ENCODE measurements around the gene PLPP3. TPM values are rescaled to one million over a fixed set of nuclear protein-coding genes. Genes with fewer than 3 reads are reported as not detected.

The PLPP3 gene
- total RNA-seq, 1 donor from 2014 or later = 117 TPM

DNA sequence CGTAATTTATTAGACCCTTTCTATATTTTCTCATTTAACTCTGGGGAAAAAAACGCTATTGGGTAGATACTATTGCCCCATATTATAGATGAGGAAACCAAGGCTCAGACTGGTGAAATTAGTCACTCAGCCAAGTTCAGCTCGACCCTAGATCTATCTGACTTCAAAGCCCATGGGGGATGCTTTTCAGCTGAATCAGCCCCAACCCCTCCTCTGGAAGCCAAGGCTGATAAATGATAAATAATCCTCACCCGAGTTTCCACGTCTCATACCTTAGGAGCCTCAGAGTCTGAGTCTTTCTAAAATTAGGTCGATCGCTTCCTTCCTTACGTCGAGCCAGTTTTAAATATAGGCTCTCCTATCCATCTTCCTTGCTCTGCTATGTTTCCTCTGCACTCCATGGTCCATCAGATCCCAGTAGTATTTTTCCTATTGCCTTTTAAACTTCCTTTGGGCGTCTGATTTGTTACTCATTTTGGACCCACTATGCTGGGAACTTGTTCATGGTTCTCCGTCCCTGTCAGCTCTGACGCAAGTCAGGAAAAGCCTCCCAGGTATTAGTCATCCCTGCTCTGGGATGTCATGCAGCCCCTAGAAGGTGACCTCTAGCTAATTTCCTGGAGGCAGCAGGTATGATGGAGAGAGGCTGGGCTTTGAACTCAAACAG is 122.8 kb downstream of the PLPP3 start:
- DNase-seq (no peak), ATAC-seq (ENCODE audit: poor library complexity) (no peak)
- intact Hi-C loops (cut with DNase I) = no loop called here

- intact Hi-C loops (cut with DNase I) = no loop called here
- ATAC-seq (ENCODE audit: poor library complexity) = no peak
- no peak for DNase-seq
Measured at GRCh38 chr1:56453417-56454078, 125.8 kb downstream of the PLPP3 start.

- peak; percentile 53 for ATAC-seq (ENCODE audit: poor library complexity)
- DNase-seq = no peak
- intact Hi-C loops (cut with DNase I) = no loop called here
Measured at GRCh38 chr1:56453016-56453415, 126.3 kb downstream of the PLPP3 start.

DNA sequence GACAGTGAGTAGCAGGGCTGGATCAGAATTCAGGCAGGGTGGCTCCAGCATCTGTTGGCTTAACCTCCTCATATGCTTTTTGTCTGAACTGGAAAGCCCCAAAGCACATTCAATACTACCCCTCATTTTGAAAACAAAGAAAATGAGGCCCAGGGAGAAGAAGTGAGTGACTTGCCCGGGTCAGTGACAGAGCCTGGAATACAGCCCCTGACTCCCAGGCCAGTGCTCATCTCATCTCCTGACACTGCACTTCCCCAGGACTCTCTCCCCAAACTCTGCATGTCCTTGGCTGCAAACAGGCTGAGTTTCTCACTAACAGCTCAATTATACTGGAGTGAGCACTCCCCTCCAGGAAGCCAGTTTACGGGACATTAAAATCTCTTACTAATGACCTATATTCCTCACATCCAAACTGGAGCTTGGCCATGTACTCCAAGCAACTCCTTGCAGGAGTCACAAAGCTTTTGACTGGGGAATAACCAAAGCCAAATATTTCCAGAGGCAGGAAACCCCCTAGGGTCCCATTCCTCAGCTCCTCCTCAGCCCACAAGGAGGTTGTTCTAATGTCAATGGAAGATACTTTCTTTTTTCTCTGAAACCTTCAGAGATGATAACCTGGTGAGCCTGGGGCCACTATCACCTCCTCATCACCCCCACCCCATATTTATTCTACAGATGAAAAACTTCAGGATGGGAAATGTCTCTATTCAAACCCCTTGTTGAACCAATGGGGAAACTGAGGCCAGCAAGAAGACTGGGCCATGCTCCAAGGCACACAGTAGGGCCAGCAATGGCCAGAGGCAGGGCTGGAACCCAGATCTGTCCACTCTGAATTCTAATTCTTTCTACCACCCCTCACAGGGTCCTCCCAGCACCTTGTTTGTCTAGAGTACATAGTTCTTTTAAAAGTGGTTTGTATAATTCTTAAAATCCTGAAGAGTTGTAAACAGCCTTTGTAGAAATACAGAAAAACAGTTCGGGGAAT is 127.0 kb downstream of the PLPP3 start:
- intact Hi-C loops (cut with DNase I) = no loop called here
- no peak for DNase-seq
- ATAC-seq (ENCODE audit: poor library complexity) = peak; percentile 65

DNA sequence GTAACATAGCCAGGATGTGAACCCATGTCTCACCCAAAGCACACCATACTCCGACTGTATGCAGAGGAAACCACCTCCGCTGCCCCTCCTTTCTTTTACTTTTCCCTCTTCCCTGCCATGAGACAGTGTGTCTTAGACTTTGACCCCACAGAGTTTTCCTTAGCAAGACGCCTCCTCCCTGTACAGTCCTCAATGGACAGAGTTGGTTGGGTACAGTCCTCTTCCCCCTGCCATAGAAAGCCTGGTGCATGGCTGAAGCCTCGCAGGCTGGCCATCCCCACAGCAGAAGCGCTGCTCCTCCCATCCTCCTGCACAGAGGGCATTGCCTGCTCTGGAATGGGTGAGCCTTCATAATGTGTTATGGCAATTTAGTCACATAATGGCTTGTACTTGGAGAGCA is 127.9 kb downstream of the PLPP3 start:
- no peak for DNase-seq
- no peak for ATAC-seq (ENCODE audit: poor library complexity)
- intact Hi-C loops (cut with DNase I) = no loop called here

GRCh38 chr1:56450004-56450666 is 129.2 kb downstream of the PLPP3 start:
- ATAC-seq (ENCODE audit: poor library complexity) (no peak), DNase-seq (no peak)
- intact Hi-C loops (cut with DNase I) = no loop called here

DNA sequence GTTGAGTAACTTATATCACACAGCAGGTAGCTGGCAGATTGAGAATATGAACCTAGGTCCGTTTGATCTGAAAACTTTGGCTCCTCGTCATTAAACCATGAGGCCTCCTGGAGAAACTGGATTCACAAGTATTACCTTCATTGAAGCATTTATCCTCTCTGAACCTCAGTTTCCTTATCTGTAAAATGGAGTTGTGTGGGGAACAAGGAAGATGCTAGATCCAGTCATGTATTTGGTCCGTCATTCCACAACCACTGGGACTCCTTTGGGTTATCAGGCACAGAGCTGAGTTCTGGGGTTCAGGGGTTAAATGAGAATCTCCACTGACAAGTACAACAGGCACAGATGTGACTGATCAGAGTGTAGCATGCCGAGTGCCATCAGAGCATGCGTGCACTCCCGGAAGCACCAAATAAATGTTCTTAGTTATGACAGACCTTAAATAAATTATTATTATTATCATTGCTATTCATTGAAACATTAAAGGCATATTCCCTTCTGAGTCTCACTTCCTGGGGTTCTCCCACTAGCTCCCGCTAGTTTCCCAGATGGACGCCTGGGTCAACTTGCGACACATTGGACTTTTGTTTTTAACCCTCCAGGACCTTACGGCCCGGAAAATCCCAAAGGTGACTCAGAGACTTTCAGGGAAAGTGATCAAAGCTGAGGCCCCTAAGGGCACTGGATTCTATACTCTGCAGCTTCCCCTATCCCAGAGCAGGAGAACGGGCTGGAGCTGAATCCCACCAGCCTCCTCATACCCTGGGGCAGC is 130.6 kb downstream of the PLPP3 start:
- ATAC-seq (ENCODE audit: poor library complexity) (no peak), DNase-seq (no peak)
- intact Hi-C loops (cut with DNase I) = no loop called here

GRCh38 chr1:56447823-56448222 is 131.5 kb downstream of the PLPP3 start:
- ATAC-seq (ENCODE audit: poor library complexity) = peak; percentile 18
- no peak for DNase-seq
- intact Hi-C loops (cut with DNase I) = no loop called here

DNA sequence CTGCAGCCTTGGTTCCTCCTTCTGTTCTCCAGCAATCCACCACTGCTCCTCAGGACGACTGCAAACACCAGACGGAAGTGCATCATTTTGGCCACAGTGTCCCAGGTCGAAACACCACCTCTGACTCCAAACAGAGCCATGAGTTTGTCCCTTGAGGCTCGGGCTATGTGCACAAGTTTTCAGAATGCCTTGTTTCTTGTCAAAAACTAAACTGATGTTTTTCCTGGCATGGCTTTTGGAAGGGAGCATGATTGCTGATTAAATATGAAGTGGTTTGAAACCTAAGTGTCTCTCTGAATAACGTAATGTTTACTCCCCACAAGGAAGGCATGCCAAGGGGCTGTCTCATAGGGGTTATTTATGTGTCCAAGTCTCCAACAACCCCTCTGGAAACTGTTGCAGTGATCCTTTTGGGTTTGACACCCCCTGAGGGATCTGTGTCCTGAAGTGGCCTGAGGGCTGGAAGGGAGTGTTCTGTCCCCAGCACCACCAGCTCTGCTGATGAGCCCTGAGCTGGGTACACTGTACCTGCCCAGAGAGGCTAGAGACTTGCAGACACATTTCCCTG is 132.7 kb downstream of the PLPP3 start:
- DNase-seq = peak; percentile 67
- intact Hi-C loops (cut with DNase I) = no loop called here
- ATAC-seq (ENCODE audit: poor library complexity) = peak; percentile 88

DNA sequence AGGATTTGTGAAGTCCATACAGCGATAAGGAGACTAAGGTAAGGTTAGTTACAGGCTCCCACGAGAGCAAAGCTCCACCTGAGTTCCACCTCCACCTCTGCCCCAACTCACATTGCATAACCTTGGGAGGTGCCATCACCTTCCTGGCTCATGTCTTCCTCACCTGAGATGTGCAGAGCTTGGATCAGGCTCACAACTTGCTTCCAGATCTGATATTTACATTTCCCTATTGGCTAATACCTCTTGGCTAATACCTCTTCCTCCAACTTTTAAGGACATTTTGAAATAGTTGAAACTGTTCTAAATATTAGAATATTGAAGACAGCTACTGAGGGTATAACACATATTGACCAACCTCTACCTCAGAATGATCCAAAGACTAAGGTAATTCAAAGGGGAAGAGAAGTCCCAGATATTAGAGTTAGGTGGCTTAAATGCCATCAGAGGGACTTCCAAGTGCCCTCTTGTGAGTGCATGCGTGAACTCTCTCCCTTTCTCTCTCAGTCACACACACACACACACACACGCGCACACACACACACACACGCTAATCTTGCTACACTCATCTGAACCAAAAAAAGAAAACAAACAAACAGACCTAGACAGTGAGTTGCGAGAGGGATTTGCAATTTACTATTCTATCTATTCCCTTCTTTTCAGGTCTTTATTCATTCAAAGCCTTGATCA is 134.3 kb downstream of the PLPP3 start:
- intact Hi-C loops (cut with DNase I) = no loop called here
- ATAC-seq (ENCODE audit: poor library complexity) (no peak), DNase-seq (no peak)

Other genes with a start within 250 kb of the PLPP3 start
- gene PRKAA2, start 65.8 kb upstream of the PLPP3 start, total RNA-seq = 77.2 TPM
- 14.3 TPM for gene FYB2, start 239.8 kb upstream of the PLPP3 start, total RNA-seq

All from Right ventricle myocardium superior (tissue), 1 donor.